CD4-positive, alpha-beta T cell treated with Interleukin-21 for 1 hour (primary cell): Measurements from ENCODE around the gene GOT2.
"Not testable (repeated sequence)": the region's sequence is repeated elsewhere in the genome, so short reads cannot be mapped to it uniquely, and the experiment has no call there.

ENCODE experiments used
- DNase-seq: peaks from one replicate; pipeline ENCODE4 v3.0.0-alpha.2; 2020

GOT2 gene

DNA sequence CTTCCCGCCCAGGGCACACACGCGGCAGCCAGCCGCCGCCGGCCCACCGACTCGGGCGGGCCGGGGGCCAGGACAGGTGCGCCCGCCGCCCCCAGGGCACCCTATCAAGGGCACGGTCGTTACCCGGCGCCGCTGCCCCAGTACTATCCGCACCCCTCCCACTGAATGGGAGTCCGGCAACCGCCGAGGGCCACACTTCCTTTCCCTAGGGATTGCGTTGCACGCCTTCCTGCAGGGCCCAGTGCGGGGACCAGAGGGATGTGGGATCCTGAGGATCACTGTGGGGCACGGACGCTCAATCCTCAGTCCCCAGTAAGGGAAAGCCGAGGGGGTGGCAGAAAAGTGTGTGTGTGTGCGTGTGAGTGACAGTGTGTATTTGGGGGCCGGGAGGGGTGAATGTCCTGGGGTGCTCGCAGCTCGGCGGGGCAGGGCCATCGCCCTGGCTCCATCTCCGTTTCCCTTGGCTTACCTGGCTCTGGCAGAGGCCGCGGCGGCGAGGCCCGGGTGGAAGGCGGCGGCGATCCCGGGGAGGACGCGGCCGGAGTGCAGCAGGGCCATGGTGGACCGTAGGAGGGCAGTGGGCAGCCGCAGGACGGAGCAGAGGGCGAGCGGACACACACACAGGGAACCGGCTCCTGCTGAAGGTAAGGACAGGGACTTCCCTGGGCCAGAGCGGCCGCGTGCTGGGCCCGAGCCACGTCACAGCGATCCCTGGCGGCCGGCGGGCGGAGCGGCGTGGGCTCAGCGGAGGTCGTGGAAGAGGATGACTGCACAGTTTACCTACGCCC is at the start of gene GOT2:
TSS of gene GOT2 (minus strand) at position 646 of the 788 bp plus-strand sequence. CDS start at position 558, 88 bp downstream.
- DNase-seq: peak; percentile 83

DNA sequence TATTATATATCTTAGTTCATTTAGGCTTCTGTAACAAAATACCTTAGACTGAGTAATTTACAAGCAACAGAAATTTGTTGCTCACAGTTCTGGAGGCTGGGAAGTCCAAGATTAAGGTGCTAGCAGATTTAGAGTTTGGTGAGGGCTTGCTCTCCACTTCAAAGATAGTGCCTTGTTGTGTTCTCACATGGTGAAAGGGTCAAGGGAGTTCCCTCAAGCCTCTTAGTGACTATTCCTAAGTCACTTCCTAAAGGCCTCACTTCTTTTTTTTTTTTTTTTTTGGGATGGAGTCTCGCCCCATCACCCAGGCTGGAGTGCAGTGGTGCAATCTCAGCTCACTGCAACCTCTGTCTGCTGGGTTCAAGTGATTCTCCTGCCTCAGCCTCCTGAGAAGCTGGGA is 45.2 kb upstream of the GOT2 start:
- DNase-seq: not testable (repeated sequence)

DNA sequence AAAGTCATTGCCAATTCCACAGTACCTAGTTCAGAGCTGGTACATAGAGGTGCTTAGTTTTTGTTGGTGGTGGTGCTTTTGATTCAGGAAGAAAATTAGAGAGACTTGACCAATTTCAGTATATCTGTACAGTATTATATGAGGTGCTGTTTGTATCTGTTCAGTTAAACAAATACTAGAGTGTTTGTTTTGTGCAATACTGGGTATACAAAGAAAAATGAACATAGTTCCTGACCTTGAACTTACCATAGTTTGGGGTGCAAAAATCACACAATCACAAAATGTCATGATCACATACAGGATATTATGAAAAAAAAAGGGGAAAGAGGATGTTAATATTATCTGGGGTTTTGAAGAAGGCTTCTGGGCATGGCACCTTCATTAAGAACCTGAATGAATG is 39.8 kb upstream of the GOT2 start:
- no peak for DNase-seq

DNA sequence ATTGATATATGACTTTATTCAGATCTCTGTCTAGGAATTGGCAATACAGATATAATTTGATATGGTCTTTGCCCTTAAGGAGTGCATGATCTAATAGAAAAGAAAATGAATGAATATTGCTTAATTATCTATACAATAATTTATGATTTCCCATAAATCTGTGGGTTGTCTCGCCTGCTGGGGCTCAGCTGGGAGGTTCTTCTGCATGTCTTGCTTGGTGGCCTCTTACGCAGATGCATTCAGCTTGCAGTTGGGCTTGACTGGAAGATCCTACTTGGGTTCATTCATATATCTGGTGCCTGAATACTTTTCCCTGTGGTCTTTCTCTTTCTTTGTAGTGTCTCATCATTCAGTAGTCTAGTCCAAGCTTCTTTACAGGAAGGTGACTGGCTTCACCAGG is 34.0 kb upstream of the GOT2 start:
- no peak for DNase-seq

DNA sequence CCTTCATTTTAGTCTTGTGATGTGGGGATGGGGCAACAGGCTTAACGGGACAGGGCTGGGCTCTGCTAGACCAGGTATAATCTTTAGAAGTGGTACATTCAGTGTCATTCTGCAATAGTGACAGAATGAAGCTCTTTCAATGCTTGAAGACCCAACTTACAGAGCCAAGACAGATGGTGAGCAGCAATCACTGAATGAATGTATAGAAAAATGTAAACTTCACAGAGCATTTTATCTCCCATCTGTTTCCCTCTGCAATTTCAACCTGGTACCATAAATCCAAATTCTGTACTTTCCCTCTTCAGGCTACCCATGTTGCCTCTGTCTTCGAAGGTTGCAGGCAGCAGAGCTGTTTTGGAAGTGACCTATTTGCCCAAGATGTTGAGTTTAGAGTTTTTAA is 33.5 kb upstream of the GOT2 start:
- no peak for DNase-seq

DNA sequence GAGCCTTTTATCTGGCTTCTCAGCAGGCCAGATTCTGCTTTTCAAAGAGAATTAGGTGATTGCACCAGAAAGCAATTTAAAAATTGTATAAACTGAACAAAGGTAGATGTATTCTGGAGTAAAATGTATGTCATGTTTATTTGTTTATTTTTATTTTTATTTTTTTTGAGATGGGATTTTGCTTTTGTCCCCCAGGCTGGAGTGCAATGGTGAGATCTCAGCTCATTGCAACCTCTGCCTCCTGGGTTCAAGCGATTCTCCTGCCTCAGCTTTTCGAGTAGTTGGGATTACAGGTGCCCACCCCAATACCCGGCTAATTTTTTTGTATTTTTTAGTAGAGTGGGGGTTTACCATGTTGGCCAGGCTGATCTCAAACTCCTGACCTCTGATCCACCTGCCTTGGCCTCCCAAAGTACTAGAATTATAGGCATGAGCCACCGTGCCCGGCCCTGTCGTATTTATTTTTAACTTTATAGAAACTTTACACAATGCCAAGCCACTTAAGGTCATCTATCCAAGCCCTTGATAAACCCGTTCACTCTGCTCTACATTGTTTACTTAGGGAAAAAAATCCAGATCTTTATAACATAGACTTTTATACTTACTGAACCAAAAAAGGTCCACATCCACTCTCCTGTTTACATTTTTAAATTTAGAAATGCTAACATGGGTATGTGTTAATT is 22.7 kb upstream of the GOT2 start:
- DNase-seq: no peak

DNA sequence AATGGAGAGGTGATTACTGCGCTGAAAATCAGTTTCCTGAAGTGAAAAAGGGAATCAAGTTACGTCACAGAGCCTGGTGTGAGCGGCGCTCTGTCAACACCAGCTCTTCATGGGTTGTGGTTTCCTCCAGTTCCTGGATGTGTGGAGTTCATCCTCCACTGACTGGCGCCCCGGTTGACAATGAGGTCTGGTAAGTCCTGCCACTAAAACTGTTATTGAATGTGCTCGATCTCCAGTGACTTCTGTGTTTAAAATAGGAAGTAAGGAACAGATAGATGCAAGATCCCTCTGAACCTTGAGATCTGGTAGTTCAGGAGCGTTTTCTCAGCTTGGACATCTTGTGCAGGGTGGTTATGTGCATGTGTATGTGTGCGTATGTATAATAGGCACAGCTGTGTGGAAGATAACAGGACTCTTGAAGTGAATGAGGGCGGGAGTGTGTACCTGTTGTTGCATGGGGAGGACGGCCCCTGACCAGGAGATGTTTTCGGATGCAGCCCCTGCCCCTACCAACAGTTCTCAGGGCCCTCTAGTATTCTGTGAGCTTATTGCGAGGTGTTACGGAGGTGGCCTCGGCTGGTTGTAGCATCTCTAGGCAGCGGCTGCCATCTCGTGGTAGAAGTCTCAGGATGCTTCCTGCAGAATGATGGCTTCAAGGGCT is 22.0 kb upstream of the GOT2 start:
- DNase-seq: peak; percentile 80

DNA sequence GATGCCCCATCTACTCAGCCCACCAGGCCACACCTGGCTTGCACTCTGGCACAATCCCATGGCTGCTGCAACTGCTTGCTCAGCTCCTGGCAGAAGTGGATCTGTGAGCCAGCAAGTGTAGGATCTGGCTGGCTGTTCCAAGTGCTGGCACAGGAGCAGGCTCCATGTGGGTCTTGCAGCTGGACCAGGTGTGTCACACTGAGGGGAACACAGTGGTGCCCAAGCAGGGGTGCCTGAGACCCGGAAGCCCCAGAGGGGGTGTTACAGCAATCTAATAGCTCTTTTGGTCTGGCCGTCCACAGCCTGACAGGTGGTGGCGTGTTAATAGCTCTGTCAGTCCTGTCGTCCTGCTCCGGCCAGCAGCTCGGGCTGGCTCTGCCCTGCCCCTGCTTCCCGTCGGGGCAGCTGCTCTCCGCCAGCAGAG is 19.6 kb upstream of the GOT2 start:
- no peak for DNase-seq

DNA sequence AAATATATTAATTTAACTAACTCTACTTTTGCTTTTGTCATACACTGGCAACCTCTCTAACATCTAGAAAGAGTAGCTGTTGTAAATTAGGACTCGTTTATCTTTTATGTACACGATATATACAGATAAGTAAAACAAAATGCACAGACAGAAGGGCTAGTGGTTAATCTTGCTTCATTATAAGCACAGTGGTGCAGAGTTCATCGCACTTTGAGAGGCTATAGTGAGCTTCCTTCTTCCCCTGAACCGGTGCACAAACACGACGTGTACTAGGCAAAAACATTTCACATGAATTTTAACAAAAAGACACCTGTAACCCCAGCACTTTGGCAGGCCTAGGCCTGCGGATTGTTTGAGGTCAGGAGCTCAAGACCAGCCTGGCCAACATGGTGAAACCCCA is 10.4 kb upstream of the GOT2 start:
- DNase-seq: no peak

DNA sequence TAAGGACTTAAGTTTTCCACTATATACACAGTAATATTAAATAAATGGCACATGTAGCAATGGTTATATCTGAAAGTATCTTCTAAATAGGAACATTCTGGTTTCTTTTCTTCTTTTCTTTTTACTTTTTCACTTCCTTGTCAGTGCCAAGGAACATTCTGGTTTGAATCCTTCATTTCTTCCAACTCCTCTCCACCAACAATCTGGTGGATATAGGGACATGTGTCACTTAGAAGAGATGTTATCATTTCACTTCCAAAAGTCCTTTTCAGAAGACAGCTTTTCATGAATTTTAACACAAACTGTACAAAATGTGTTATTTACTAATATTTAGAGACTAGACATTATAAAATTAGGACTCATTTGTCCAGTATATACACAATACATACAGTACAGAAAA is 7.9 kb upstream of the GOT2 start:
- no peak for DNase-seq

DNA sequence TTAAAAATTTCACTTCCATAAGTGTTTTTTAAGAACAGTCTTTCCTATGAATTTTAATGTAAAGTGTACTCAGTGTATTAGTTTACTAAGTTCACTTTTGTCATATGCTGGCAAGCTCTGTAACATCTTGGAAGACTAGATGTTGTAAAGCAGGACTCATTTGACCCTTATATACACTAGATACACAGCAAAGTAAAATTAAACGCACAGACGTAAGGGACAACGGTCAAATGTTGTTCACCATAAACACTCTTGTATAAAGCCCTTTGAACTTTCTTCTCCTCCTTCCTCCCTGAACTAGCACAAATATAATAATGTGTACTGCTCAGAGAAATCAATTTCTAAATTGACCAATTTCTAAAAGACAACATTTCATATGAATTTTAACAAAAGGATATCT is 7.0 kb upstream of the GOT2 start:
- DNase-seq: no peak

DNA sequence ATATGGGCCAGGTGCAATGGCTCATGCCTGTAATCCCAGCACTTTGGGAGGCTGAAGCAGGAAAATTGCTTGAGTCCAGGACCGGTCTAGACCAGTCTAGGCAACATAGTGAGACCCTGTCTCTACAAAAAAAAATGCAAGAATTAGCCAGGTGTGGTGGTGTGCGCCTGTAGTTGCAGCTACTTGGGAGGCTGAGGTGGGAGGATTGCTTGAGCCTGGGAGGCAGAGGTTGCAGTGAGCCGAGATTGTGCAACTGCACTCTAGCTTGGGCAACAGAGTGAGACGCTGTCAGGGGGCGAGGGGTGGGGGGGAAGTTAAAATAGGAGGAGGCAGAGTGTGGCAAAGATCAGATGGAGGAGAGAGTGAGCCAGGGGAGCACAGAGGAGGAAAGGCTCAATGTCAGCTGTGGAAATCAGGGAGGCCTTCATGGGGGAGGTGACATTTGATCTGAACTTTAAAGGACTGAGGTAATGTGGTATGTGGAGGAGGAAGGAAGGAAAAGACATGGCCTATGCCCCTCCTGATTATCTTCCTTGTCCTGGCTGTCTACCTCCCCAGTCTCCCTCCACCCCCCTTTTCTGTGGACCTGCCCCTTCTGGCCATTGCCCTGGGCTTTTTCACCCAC is 4.7 kb upstream of the GOT2 start:
- DNase-seq: no peak

DNA sequence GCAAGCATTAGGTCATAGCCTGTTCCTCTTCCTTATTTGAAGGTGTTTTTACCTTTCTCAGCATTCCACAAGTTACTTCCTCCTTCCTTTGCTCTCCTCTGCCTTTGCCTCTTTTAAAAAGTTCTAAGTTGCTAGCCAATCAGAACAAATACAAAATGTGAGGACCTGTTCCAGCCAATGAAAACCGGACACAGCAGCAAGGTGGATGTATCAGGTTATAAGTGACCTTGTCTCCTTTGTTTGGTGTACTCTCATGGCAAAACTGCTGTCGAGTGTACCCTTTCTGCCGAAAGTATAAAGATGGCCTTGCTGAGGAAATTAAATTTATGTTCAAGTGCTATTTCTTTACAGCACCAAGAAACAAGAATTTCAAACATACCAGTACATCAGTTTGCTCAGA is 2.2 kb upstream of the GOT2 start:
- DNase-seq: not testable (repeated sequence)

DNA sequence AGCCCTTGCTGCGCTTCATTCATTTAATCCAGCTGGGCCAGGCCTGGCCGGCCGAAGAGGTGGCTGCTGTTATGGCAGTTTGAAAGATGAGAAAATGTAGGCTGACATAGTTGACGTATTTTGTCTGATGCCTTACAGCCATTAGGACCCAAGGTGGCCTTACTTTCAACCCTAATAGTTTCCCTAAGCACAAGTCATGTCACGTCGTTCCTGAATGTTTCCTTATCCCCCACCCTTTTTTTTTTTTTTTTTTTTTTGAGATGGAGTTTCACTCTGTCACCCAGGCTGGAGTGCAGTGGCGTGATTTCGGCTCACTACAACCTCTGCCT is 307 bp upstream of the GOT2 start:
- no peak for DNase-seq

DNA sequence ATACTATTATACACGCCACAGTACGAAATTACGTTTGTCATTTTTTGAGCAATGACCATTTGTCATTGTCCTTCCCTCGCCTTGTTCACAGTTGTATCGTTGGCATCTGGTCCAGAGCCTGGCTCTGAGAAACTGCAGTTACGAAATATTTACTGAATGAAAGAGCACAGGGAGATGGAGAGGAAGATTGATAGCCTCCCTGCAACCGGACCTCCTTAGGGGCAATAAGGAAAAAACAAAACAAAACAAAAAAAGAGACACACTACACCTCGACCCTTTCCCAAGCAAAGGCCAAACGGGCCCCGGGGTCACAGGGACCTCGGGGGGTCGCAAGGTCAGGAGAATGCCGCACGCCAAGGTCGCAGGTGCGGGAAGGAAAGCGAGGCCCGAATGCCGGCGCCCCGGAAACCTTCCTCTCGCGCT is 857 bp downstream of the GOT2 start:
- DNase-seq: no peak

DNA sequence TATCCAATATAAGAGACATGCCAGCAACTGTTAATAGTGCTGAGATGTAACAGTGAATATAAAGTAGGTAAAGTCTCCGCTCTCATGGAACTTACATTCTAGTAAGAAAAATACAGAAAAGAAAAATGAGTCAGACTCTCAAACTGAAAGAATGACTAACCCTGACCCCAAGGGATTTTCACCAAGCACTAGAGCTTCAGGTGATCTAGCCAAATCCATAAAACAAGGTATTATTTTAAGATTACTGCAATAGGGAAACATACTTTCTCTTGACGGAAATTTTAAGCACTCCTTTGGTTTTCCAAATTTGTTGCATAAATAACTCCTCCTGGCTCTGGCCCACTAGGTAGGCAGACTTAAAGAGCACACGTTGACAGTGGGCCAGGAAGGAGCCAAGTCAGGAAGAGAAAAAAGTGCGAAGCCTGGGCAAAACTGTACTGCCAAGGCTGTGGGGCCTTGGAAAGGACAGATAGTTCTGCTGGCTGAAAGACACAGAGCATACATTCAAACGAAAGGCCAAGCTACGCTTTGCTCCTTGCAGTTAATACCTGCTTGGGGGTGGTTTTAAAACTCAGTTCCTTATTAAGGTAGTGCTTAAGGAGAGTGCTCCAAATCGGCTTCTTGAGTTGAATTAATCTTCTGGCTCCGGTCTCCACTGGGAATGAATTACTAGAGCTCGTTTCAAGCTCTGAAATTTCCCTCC is 1.4 kb downstream of the GOT2 start:
- DNase-seq: no peak

DNA sequence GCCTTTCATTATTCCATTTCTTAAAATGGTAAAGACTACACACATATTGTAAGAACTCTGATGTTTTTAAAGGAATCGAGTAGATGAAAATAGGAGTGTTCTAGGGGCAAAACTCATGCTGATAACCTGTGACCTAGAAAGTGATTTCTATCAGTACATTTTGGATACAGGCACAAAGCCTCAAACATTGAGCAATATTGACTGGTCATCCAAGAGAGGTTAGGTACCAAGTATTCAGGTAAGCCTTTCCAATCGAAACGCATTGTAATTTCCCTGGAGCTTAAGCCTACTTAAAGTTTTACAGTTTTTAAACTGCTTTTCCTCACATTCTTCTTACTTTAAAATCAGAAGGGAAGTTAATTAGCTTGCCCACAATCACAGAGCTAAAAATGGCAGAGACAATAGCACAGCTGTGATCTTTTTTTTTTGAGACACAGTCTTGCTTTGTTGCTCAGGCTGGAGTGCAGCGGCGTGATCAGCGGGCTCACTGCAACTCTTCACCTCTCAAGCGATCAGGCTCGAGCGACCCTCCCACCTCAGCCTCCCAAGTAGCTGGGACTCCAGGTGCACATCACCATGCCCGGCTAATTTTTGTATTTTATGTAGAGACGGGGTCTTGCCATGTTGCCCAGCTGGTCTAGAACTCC is 3.3 kb downstream of the GOT2 start:
- DNase-seq: no peak

DNA sequence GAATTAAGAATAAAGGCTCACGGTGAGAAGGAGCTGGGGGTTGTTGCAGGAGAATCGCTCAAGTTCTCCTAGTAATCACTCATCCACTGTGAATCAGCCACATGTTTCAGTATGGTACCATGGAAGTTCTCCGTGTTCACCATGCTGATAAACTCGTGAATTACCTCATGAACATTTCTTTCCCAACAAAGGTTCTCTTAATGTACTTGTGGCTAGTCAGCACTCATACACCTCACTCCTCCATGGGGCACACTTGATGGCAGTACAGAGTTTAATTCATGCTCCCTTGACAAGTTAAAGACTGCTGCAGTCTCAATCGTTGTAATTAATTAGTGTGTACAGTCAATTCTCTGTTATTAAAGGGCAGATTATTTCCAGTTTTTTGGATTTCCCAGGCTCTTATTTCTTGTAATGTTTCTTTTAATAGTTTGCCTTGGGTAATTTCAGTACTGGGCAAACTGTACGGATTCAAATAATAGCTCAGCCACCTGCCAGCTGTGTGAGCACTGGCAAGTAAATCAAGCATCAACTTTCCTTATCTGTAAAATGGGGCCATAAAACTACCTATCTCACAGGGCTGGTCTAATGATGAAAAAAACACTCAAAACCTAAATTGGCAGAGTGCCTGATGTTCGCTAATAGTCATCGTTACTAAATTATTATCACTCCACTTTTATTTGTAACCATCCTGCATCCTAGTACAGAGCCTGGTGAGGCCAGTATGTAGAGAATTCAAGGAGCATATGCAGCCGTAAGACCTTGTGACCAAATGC is 6.1 kb downstream of the GOT2 start:
- DNase-seq: no peak

DNA sequence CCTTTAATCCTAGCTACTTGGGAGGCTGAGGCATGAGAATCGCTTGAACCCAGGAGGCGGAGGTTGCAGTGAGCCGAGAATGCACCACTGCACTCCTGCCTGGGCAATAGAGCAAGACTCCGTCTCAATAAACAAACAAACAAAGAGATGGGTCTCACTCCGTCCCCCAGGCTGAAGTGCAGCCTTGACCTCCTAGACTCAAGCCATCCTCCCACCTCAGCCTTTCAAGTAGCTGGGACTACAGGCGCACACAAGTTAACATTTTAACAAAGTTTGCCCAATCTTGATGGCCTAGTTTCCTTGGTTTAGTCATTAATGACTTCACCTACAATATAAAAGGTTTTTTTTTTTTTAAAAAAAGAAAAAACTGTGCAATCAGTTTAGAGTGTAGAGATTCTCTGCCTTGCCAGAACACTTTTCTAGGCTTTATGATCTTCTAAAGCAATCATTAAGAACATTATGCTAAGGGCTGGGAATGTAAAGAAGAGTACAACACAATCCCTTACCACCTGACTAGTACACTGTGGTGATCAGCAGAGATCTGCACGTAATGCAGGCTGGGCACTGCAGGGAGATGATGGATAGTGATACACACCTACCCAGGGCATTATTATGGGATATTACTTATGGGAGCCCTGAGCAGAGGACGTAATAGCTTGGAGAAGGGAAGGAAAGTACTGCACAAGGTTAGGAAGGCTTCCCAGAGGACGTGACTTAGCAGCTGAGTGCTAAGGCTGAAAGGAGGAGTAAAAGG is 6.9 kb downstream of the GOT2 start:
- DNase-seq: no peak

DNA sequence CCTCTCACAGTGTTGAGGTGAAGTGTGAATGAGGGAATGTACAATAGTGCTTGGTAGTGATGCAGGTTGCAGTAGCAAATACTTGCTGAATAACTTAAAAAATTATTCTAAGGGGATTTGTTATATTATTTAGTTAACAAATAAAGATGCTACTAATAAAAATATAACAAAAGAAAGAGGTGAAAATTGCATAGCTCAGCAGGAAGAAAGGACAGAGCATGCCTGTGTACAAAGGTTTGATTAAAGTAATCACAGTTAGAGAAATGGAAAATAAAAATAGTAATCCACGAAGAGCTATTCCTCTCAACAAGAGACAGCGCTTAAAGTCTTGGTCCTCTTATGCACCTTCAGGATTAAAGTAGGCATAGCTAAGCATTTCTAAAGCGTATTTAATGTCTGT is 11.0 kb downstream of the GOT2 start:
- DNase-seq: no peak

DNA sequence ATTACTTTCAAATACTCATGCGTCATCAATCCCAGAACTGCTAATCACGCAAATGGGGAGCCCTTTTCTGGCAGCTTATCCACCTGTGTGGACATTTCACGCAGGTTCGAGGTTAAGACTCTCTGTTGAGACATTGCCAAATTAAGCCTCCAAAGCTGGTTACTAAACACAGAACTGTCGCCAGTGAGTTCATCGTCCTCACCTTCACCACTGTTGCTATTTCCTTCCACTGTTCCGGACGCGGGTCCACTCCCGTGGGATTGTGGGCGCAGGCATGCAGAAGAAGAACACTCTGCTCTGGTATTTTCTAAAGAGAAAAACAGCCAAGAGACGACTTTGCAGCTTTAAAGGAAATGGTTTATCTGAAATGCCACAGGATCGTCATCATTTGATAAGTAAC is 16.1 kb downstream of the GOT2 start:
- DNase-seq: no peak
